Endothelial cell of umbilical vein (primary cell): Measurements from ENCODE around the gene NBEAL2.

Experiments used
- EZH2 ChIP-seq: IDR thresholded peaks from 2 replicates; pipeline ENCODE4 v1.6.1; 2012; ENCODE audit warnings: borderline replicate concordance, low read depth, mild to moderate bottlenecking, moderate library complexity, low read length, inconsistent platforms; ENCODE audit not compliant: severe bottlenecking
- FOS ChIP-seq: IDR thresholded peaks from 2 replicates; pipeline ENCODE4 v1.6.1; 2011; ENCODE audit warnings: mild to moderate bottlenecking, low read length, moderate library complexity, borderline replicate concordance; ENCODE audit not compliant: insufficient read depth
- JUN ChIP-seq: IDR thresholded peaks from 2 replicates; pipeline ENCODE4 v1.6.1; 2011; ENCODE audit warnings: borderline replicate concordance, low read depth; ENCODE audit not compliant: insufficient read length, insufficient read depth
- MYC ChIP-seq: IDR thresholded peaks from one replicate; pipeline ENCODE4 v1.6.1; 2011; ENCODE audit warnings: mild to moderate bottlenecking, low read depth, low read length
- POLR2A ChIP-seq: IDR thresholded peaks from 2 replicates; pipeline ENCODE4 v1.6.1; 2012; ENCODE audit warnings: low read depth, mild to moderate bottlenecking, control low read depth, low read length
- POLR2AphosphoS5 ChIP-seq: IDR thresholded peaks from 2 replicates; pipeline ENCODE4 v1.6.1; 2012; ENCODE audit warnings: low read depth, mild to moderate bottlenecking, control low read depth, low read length, moderate library complexity; ENCODE audit not compliant: insufficient read depth
- TF ChIP-seq, protein P1 (sequence below), 2 donors: IDR thresholded peaks; 1 replicate in 1 of 2; 2 replicates in 1 of 2; pipeline ENCODE4 v1.5.1; 2011; ENCODE audit warnings: low read length in 2 of 2, mild to moderate bottlenecking in 2 of 2, moderate library complexity in 2 of 2, control low read depth in 1 of 2, inconsistent platforms in 1 of 2, low read depth in 1 of 2; ENCODE audit not compliant: insufficient read depth in 1 of 2; ENCODE audit errors: extremely low read depth in 1 of 2

DNA sequence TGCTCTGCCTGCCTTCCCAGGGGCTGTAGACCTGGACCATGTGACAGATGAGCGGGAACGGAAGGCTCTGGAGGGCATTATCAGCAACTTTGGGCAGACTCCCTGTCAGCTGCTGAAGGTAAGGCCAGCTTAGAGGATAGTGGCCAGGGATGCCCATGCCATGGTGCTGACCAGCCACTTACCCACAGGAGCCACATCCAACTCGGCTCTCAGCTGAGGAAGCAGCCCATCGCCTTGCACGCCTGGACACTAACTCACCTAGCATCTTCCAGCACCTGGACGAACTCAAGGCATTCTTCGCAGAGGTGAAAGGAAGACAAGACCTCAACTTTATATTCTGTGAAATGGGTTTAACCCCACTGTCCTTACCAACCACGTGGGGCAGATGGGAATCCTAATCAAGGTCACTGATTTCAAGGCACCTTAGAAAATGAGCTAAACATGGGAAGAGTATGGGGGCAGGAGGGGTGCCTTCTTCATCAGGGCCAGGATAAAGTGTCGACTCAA, 26.7 kb downstream of the NBEAL2 start:
- TF ChIP-seq POLR2AphosphoS5: no peak
- TF ChIP-seq POLR2A: no peak
- TF ChIP-seq, protein P1, sequence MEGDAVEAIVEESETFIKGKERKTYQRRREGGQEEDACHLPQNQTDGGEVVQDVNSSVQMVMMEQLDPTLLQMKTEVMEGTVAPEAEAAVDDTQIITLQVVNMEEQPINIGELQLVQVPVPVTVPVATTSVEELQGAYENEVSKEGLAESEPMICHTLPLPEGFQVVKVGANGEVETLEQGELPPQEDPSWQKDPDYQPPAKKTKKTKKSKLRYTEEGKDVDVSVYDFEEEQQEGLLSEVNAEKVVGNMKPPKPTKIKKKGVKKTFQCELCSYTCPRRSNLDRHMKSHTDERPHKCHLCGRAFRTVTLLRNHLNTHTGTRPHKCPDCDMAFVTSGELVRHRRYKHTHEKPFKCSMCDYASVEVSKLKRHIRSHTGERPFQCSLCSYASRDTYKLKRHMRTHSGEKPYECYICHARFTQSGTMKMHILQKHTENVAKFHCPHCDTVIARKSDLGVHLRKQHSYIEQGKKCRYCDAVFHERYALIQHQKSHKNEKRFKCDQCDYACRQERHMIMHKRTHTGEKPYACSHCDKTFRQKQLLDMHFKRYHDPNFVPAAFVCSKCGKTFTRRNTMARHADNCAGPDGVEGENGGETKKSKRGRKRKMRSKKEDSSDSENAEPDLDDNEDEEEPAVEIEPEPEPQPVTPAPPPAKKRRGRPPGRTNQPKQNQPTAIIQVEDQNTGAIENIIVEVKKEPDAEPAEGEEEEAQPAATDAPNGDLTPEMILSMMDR (IDR thresholded peaks at IDR 0.05; ENCODE audit: extremely low read depth in 1 of 2, insufficient read depth in 1 of 2, low read depth in 1 of 2, low read length in 2 of 2): no peak
- no peak for TF ChIP-seq EZH2
- TF ChIP-seq FOS: no peak
- no peak for TF ChIP-seq JUN
- no peak for TF ChIP-seq MYC
